ENCODE measurements around the gene MICU1.
"Not testable (repeated sequence)": the region's sequence is repeated elsewhere in the genome, so short reads cannot be mapped to it uniquely, and the experiment has no call there.

Gene MICU1

DNA sequence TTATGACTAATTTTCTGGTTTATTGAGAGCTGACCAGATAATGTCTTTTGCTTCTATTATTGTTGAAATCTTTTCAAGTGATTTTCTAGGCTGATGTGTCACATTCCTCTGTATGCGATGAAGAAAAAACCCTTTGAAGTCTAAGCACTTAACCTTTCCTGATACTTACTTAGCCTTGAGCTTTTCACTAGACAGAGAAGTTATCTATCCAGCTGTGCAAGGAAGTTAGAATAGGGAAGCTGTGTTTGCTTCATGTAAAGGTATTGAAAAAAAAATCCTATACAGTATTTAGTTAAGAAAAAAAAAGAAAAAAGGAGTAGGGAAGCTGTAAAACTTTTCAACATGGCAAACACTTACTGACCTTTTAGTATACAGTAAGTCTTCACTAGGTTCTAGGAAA is 153.6 kb downstream of the MICU1 start:
- TF ChIP-seq, protein P1, sequence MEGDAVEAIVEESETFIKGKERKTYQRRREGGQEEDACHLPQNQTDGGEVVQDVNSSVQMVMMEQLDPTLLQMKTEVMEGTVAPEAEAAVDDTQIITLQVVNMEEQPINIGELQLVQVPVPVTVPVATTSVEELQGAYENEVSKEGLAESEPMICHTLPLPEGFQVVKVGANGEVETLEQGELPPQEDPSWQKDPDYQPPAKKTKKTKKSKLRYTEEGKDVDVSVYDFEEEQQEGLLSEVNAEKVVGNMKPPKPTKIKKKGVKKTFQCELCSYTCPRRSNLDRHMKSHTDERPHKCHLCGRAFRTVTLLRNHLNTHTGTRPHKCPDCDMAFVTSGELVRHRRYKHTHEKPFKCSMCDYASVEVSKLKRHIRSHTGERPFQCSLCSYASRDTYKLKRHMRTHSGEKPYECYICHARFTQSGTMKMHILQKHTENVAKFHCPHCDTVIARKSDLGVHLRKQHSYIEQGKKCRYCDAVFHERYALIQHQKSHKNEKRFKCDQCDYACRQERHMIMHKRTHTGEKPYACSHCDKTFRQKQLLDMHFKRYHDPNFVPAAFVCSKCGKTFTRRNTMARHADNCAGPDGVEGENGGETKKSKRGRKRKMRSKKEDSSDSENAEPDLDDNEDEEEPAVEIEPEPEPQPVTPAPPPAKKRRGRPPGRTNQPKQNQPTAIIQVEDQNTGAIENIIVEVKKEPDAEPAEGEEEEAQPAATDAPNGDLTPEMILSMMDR (IDR thresholded peaks at IDR 0.05; ENCODE audit: extremely low read depth, missing control alignments) = no peak
- DNase-seq (ENCODE audit: low spot score) = no peak

DNA sequence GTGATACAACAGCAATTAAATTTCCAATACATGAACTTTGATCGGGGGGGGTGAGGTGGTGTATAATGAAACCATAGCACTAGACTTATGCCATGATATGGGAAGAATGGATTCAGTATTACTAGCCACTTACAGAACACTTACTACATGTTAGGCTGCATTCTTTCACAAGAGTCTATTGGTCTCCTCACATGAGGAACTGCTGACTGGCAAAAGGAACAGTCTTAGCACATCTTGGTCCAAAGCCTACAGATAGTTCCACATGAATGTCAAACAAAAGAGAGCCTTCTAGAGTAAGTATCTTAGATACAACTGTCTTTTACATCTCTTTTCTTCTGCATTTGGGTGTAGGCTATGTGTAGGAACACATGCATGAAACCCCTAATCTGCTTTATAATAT is 155.2 kb downstream of the MICU1 start:
- DNase-seq (ENCODE audit: low spot score) = no peak
- TF ChIP-seq, protein P1 (IDR thresholded peaks at IDR 0.05; ENCODE audit: extremely low read depth, missing control alignments) = no peak

DNA sequence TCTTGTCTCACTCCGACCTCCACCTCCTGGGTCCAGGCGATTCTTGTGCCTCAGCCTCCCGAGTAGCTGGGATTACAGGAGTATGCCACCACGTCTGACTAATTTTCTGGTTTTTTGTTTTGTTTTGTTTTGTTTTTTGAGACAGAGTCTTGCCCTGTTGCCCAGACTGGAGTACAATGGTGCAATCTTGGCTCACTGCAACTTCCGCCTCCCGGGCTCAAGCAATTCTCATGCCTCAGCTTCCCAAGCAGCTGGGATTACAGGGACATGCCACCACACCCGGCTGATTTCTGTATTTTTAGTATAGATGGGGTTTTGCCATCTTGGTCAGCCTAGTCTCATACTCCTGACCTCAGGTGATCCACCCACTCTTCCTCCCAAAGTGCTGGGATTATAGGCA is 158.8 kb downstream of the MICU1 start:
- not testable (repeated sequence) for DNase-seq (ENCODE audit: low spot score)

DNA sequence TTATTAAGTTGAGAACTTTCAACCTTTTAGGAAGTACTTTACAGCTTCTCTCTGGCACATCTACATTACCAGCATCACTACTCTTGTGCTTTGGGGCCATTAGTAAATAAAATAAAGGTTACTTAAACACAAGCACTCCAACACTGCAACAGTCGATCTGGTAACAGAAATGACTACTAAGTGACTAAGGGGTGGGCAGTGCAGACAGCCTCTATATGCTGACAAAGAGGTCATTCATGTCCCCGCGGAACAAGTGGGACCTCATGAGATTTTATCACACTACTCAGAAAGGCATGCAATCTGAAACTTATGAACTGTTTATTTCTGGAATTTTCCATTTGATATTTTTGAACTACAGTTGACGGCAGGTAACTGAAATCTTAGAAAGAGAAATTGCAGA is 159.9 kb downstream of the MICU1 start:
- TF ChIP-seq, protein P1 (IDR thresholded peaks at IDR 0.05; ENCODE audit: extremely low read depth, missing control alignments) = no peak
- DNase-seq (ENCODE audit: low spot score) = no peak

DNA sequence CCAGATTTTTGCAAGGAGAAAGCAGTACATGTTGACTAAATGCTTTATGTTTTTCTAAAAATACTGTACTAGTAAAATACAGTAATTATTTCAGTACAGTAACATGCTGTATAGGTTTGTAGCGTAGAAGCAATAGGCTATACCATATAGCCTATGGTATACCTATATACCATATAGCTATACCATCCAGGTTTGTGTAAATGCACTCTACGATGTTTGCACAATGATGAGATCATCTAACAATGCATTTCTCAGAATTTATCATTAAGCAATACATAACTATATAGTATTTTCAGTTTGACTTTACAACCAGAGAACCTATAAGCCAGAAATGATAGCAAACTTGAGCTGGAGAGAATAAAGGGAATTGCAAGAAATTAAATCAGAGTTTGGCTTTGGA is 161.4 kb downstream of the MICU1 start:
- no peak for DNase-seq (ENCODE audit: low spot score)
- TF ChIP-seq, protein P1 (IDR thresholded peaks at IDR 0.05; ENCODE audit: extremely low read depth, missing control alignments) = no peak

DNA sequence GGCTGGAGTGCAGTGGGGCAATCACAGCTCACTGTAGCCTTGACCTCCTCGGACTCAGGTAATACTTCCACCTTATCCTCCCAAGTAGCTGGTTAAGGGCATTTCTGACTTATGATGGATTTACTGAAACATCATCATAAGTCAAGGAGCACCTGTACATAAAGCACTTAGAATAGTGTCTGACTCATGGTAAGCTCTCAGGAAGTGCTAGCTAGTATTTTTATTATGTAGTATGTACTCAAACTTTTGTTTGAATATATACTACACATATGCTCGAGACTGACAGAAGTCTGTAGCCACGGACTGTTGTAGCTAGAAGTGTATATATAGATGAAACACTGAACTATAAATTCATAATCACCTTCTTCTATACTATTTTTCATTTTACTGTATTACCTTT is 163.6 kb downstream of the MICU1 start:
- DNase-seq (ENCODE audit: low spot score) = no peak
- TF ChIP-seq, protein P1 (IDR thresholded peaks at IDR 0.05; ENCODE audit: extremely low read depth, missing control alignments) = no peak

DNA sequence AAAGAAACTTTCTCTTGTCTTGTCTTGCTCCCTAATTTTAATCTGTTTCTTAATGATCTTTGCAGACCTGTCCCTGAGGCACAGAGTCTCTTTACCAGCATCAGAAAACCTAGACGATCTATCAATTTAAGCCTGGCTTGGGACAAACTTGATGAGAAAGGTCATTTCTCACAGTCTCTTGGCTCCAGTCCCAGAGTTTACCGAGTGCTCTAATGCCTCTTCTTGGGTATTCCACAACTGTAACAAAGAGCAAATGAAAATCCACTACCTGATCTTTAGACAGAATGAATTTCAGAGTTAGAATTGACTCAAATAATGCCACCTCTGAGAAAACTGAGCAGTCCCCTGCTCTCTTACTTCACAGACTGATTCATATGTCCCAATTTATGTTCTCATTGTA is 164.8 kb downstream of the MICU1 start:
- DNase-seq (ENCODE audit: low spot score) = no peak
- TF ChIP-seq, protein P1 (IDR thresholded peaks at IDR 0.05; ENCODE audit: extremely low read depth, missing control alignments) = no peak

DNA sequence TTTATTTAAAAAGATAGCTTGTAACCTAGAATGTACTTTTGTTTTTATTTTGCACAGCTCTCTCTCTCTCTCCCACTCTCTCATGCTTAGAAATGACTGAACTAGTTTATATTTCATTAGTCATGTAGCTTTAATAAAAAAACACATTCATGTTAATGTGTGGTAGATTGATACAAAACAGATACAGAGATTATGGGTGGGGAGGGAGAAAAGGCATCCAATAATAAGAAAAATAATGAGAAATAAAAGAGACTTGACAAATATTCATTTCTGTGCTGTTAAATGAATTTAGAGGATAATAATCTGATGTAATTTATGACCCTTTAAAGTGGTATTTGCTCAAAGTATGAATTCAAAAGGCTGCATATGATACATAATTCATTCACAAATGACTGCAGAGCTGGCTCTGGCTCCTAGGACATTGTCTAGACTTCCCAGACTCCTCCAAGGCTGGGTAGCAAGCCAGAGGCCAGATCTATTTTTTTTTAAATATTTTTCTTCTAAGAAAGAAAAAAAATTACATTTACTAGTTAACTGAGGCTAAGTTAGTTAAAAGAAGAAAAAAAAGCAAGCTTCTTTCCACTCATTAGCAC is 165.5 kb downstream of the MICU1 start:
- no peak for DNase-seq (ENCODE audit: low spot score)
- TF ChIP-seq, protein P1 (IDR thresholded peaks at IDR 0.05; ENCODE audit: extremely low read depth, missing control alignments) = no peak

All from GM20000 (cell line).